Prostate gland (tissue), 2 donors: ENCODE measurements around the gene ABHD5. TPM values are rescaled to one million over a fixed set of nuclear protein-coding genes. Genes with fewer than 3 reads are reported as not detected.

ENCODE experiments used
- DNase-seq: peaks from one replicate; pipeline ENCODE4 v3.0.0-alpha.2; 2019; ENCODE audit warnings: low spot score
- H3K27ac ChIP-seq, 2 donors: fragments of 200-600 bp; sonication (generic); 2 replicates each; pipeline ENCODE4 v1.5.1; 2017 to 2019
- H3K27me3 ChIP-seq: fragments of 200-600 bp; sonication (generic); replicated peaks from 2 replicates; pipeline ENCODE4 v1.5.1; 2019; ENCODE audit not compliant: insufficient read depth
- H3K36me3 ChIP-seq, 2 donors: fragments of 200-600 bp; sonication (generic); 1 replicate in 1 of 2; 2 replicates in 1 of 2; pipeline versions ENCODE4 v1.5.1 to v1.8.1; 2017 to 2019
- H3K4me1 ChIP-seq: fragments of 200-600 bp; sonication (generic); replicated peaks from 2 replicates; pipeline ENCODE4 v1.5.1; 2019
- H3K4me3 ChIP-seq, 2 donors: fragments of 200-600 bp; sonication (generic); 2 replicates each; pipeline ENCODE4 v1.5.1; 2017 to 2019
- H3K9me3 ChIP-seq: fragments of 200-600 bp; sonication (generic); 2 replicates; pipeline ENCODE4 v1.5.1; 2017
- CTCF ChIP-seq, 4 experiments: fragments of 200-600 bp in 2 of 4; fragments of 450-650 bp in 2 of 4; sonication (generic) in 2 of 4; IDR thresholded peaks; 1 replicate in 3 of 4; 2 replicates in 1 of 4; pipeline ENCODE4 v1.5.1; 2016 to 2019; ENCODE audit warnings: antibody characterized with exemption in 4 of 4, mild to moderate bottlenecking in 2 of 4, moderate library complexity in 2 of 4
- POLR2A ChIP-seq: fragments of 450-650 bp; IDR thresholded peaks from one replicate; pipeline ENCODE4 v1.6.1; 2016; ENCODE audit warnings: antibody characterized with exemption, mild to moderate bottlenecking
- POLR2AphosphoS5 ChIP-seq: sonication (generic); formaldehyde crosslinking; IDR thresholded peaks from one replicate; pipeline ENCODE4 v1.6.1; 2017; ENCODE audit warnings: antibody characterized with exemption
- WGBS: methylation state at CpG from one replicate; pipeline ENCODE4 v1.1.5; 2018; 5-methylcytosine and 5-hydroxymethylcytosine counted together
- intact Hi-C: fragments of 100-400 bp; cut with DNase I; formaldehyde crosslinking; loops from one replicate; pipeline ENCODE4 v1.14.2; 2022
- total RNA-seq, 2 donors: library from RNA; depleted of rRNA; stranded (reverse); fragments of >200 nt; gene quantifications; one replicate each; pipeline ENCODE4 v1.1.0, GENCODE V29; 2016

ABHD5 gene
- total RNA-seq, 2 donors from 2014 or later = 10.7 to 20.6 TPM

DNA sequence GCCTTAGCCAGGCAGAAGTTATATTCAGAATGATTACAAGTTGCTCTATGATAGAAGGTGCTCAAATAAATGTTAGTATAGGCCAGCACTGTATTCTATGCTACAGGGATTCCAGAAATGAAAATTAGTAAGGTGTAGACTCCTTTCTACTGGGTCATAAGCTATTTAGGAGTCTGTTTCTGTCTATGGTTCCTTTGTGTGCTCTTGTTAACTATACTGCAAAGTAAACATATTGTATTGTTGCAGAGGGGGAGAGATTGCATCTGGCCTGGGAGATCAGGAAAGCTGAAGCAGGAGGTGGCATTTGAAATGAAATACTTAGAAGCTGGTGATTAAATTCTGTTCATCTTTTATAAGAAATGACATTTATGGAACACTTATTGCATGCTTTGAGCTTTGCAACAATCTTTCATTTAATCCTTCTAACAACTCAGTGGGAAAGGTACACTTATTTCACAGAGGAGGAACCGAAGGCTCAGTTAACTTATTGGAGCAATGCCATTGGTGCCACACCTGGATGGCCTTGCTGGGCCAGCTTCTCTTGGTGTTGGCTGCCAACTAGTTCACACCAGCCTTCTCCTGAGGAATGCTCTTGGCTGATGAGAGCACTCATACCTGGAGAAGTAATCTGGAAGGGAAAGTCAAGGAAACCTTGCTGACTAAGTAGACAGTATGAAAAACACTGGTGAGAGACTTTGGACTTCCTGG lies 39.1 kb downstream of the ABHD5 start:
- WGBS = 45% methylated on average over 1 of the region's 1 CpG
- no peak overlapping the region for H3K27ac ChIP-seq
- intact Hi-C loops = no loop called here
- H3K27me3 ChIP-seq = no peaks in the 10 kb centered on the region
- no peaks in the 10 kb centered on the region for H3K36me3 ChIP-seq
- TF ChIP-seq POLR2A = no peak
- TF ChIP-seq CTCF (IDR thresholded peaks at IDR 0.05) = no peak
- TF ChIP-seq POLR2AphosphoS5 = no peak
- no peaks in the 10 kb centered on the region for H3K9me3 ChIP-seq
- H3K4me3 ChIP-seq = no peak overlapping the region
- H3K4me1 ChIP-seq = no peaks in the 10 kb centered on the region
- peak; percentile 8 for DNase-seq

GRCh38 chr3:43732747-43733425 lies 42.1 kb downstream of the ABHD5 start:
- Histone ChIP-seq H3K27ac (no peak overlapping the region), H3K9me3 (no peaks in the 10 kb centered on the region), H3K4me1 (no peaks in the 10 kb centered on the region), H3K4me3 (no peak overlapping the region), H3K36me3 (no peaks in the 10 kb centered on the region), H3K27me3 (no peaks in the 10 kb centered on the region)
- no peak for TF ChIP-seq CTCF (IDR thresholded peaks at IDR 0.05)
- TF ChIP-seq POLR2A = no peak
- no peak for TF ChIP-seq POLR2AphosphoS5
- intact Hi-C loops = no loop called here
- DNase-seq = no peak
- 80% methylated on average over 6 of the region's 6 CpGs for WGBS

GRCh38 chr3:43733459-43734384 lies 43.0 kb downstream of the ABHD5 start:
- DNase-seq = no peak
- Histone ChIP-seq H3K4me3 (no peak overlapping the region), H3K27me3 (no peaks in the 10 kb centered on the region), H3K36me3 (no peaks in the 10 kb centered on the region), H3K9me3 (no peaks in the 10 kb centered on the region), H3K4me1 (no peaks in the 10 kb centered on the region), H3K27ac (no peak overlapping the region)
- 79% methylated on average over 6 of the region's 6 CpGs for WGBS
- intact Hi-C loops = no loop called here
- TF ChIP-seq POLR2AphosphoS5 (no peak), POLR2A (no peak), CTCF (IDR thresholded peaks at IDR 0.05) (no peak)

GRCh38 chr3:43734685-43735084 lies 43.9 kb downstream of the ABHD5 start:
- no peak overlapping the region for H3K27ac ChIP-seq
- no peak overlapping the region for H3K4me3 ChIP-seq

More at GRCh38 chr3:43734685-43735084, 43.9 kb downstream of the ABHD5 start:
- Histone ChIP-seq H3K27me3 (no peaks in the 10 kb centered on the region), H3K9me3 (no peaks in the 10 kb centered on the region), H3K36me3 (no peaks in the 10 kb centered on the region), H3K4me1 (no peaks in the 10 kb centered on the region)
- TF ChIP-seq POLR2AphosphoS5 = no peak
- no peak for TF ChIP-seq POLR2A
- no peak for TF ChIP-seq CTCF (IDR thresholded peaks at IDR 0.05)
- no peak for DNase-seq
- WGBS = 92% methylated on average over 2 of the region's 2 CpGs
- intact Hi-C loops = no loop called here
